Body of pancreas (tissue), 4 donors: ENCODE measurements around the gene TMEM135. TPM values are rescaled to one million over a fixed set of nuclear protein-coding genes. Genes with fewer than 3 reads are reported as not detected.
"Not testable (repeated sequence)": the region's sequence is repeated elsewhere in the genome, so short reads cannot be mapped to it uniquely, and the experiment has no call there.

Experiments
- ATAC-seq: fragments of 150-250 bp; one replicate; pipeline ENCODE4 v1.9.1; 2016
- DNase-seq, 4 donors: peaks; one replicate each; pipeline ENCODE4 v3.0.0-alpha.2; 2019
- H3K27ac ChIP-seq, 4 donors: fragments of 200-600 bp; sonication (generic); 1 replicate in 3 of 4; 2 replicates in 1 of 4; pipeline versions ENCODE4 v1.5.1 to v1.6.1; 2016 to 2019; ENCODE audit warnings: mild to moderate bottlenecking in 1 of 4, mixed read lengths in 1 of 4, moderate library complexity in 1 of 4
- H3K27me3 ChIP-seq, 2 donors: fragments of 200-600 bp; sonication (generic); one replicate each; pipeline ENCODE4 v1.6.0; 2016; ENCODE audit warnings: mild to moderate bottlenecking in 1 of 2
- H3K36me3 ChIP-seq, 2 donors: fragments of 200-600 bp; sonication (generic); replicated peaks in 1 of 2; 2 replicates each; pipeline ENCODE4 v1.5.1; 2016; ENCODE audit warnings: low read depth in 2 of 2; ENCODE audit not compliant: insufficient read depth in 1 of 2
- H3K4me1 ChIP-seq: fragments of 200-600 bp; sonication (generic); one replicate; pipeline ENCODE4 v1.6.0; 2016
- H3K4me3 ChIP-seq, 2 donors: fragments of 200-600 bp; sonication (generic); 1 replicate in 1 of 2; 2 replicates in 1 of 2; pipeline ENCODE4 v1.5.1; 2016 to 2019
- H3K9me3 ChIP-seq, 3 donors: fragments of 200-600 bp; sonication (generic); 1 replicate in 2 of 3; 2 replicates in 1 of 3; pipeline ENCODE4 v1.5.1; 2016
- POLR2A ChIP-seq, 3 donors: fragments of 450-650 bp; IDR thresholded peaks; one replicate each; pipeline ENCODE4 v1.6.1; 2016; ENCODE audit warnings: antibody characterized with exemption in 3 of 3, mild to moderate bottlenecking in 2 of 3
- WGBS, 2 donors: methylation state at CpG; one replicate each; pipeline ENCODE4 v1.1.5; 2017; 5-methylcytosine and 5-hydroxymethylcytosine counted together
- intact Hi-C: fragments of 100-400 bp; cut with DNase I; formaldehyde crosslinking; loops from one replicate; pipeline ENCODE4 v1.15.1; 2023
- total RNA-seq, 2 donors: library from RNA; depleted of rRNA; stranded (reverse); fragments of >200 nt; gene quantifications; one replicate each; pipeline ENCODE4 v1.1.0, GENCODE V29; 2016
- TF ChIP-seq, protein P1 (sequence below), 7 experiments: fragments of 450-650 bp in 4 of 7; fragments of 200-600 bp in 3 of 7; sonication (generic) in 3 of 7; IDR thresholded peaks; one replicate each; pipeline ENCODE4 v1.5.1; 2016 to 2019; ENCODE audit warnings: antibody characterized with exemption in 7 of 7

Gene TMEM135
- total RNA-seq, 2 donors from 2014 or later: 11.2 to 20.1 TPM

DNA sequence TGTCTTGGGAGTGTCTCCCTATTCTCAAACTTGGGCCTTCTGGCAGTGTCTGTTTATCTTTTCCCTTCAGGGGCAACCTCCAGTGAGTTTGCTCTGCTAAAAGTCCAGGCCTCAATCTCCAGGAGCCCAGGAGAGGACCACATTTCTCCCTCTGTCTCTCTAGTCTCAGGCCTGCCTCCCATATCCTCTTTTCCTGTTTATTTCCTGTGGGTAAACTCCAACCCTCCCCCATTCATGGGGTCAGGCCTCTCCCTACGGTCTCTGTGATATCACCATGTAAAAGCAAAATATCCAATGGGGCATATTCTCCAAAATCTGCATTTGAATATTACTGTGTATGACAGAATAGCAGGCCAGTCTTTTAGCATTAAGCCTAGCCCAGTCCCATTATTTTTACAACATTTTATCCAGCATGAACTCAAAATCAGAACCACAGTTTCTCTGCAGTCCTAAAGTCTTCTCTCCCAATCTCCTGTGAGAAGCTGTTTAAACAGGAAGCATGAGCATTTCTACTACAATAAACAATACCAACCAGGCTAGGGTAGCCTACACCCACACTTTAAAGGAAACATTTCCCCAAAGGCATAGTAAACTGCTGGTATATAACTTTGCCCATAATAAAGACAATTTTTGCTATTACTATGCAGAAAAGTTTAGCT, 18.0 kb upstream of the TMEM135 start:
- Histone ChIP-seq H3K4me1 (no peaks in the 10 kb centered on the region), H3K27ac (no peak overlapping the region), H3K27me3 (no peaks in the 10 kb centered on the region), H3K4me3 (no peak overlapping the region), H3K9me3 (no peaks in the 10 kb centered on the region), H3K36me3 (no peaks in the 10 kb centered on the region)
- intact Hi-C loops: no loop called here
- ATAC-seq: no peak
- 35 to 71% methylated on average over 1 of the region's 1 CpG for WGBS, 2 donors
- TF ChIP-seq POLR2A (IDR thresholded peaks at IDR 0.05): no peak
- TF ChIP-seq, protein P1, sequence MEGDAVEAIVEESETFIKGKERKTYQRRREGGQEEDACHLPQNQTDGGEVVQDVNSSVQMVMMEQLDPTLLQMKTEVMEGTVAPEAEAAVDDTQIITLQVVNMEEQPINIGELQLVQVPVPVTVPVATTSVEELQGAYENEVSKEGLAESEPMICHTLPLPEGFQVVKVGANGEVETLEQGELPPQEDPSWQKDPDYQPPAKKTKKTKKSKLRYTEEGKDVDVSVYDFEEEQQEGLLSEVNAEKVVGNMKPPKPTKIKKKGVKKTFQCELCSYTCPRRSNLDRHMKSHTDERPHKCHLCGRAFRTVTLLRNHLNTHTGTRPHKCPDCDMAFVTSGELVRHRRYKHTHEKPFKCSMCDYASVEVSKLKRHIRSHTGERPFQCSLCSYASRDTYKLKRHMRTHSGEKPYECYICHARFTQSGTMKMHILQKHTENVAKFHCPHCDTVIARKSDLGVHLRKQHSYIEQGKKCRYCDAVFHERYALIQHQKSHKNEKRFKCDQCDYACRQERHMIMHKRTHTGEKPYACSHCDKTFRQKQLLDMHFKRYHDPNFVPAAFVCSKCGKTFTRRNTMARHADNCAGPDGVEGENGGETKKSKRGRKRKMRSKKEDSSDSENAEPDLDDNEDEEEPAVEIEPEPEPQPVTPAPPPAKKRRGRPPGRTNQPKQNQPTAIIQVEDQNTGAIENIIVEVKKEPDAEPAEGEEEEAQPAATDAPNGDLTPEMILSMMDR (IDR thresholded peaks at IDR 0.05): no peak
- no peak for DNase-seq

DNA sequence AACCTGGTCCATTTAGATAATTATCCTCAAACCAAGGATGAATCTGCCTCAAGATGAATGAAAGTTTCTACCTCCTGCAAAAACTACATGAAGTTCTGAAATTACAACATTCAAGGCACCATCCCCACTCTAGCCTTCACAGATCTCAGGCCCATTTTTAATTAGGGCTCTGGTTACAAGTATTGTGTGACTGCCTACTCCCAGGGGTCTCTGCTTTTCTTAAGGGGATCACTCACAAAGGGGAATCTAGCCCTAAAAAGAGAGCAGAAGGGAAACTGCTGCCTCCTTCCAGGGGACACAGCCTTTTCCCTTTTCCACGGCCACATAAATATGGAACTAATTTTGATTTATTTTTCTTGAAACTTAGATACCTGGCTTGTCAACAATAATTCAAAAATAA, 17.4 kb upstream of the TMEM135 start:
- H3K36me3 ChIP-seq: no peaks in the 10 kb centered on the region
- ATAC-seq: no peak
- H3K4me1 ChIP-seq: no peaks in the 10 kb centered on the region
- no peak overlapping the region for H3K4me3 ChIP-seq
- TF ChIP-seq POLR2A (IDR thresholded peaks at IDR 0.05): no peak
- TF ChIP-seq, protein P1 (IDR thresholded peaks at IDR 0.05): no peak
- H3K27me3 ChIP-seq: no peaks in the 10 kb centered on the region
- no peak overlapping the region for H3K27ac ChIP-seq
- intact Hi-C loops: no loop called here
- no peak for DNase-seq
- 90 to 100% methylated on average over 1 of the region's 1 CpG for WGBS, 2 donors
- H3K9me3 ChIP-seq: no peaks in the 10 kb centered on the region

DNA sequence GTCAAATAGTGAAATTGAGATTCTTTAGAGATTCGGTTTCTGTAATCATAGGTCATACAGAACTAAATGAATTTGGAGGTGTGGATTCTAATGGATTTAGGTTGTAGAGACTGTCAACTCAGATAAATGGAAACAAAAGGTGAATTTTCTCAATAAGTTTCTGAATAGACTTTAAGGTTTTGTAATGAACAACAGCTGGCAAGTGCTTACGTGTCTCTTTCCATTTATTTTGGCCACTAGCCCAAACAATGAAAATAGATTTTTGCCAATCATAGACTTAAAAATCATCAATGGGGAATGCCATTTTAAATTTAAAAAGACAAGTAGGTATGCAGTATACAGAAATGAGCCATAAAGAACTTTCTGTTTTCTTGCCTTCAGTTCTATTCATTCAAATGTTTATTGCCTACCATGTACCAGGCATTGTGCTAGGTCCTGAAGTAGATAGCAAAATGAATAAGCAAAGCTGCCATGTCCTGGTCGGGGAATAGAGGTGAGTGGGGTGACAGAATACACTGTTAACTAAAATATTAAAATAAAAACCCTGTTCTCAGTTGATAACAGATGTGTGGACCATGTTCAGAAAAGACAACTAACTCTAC, 16.9 kb upstream of the TMEM135 start:
- WGBS, 2 donors: 59 to 60% methylated on average over 3 of the region's 3 CpGs
- Histone ChIP-seq H3K9me3 (no peaks in the 10 kb centered on the region), H3K4me3 (no peak overlapping the region), H3K36me3 (no peaks in the 10 kb centered on the region), H3K27ac (no peak overlapping the region), H3K27me3 (no peaks in the 10 kb centered on the region), H3K4me1 (no peaks in the 10 kb centered on the region)
- ATAC-seq (no peak), DNase-seq (no peak)
- TF ChIP-seq POLR2A (IDR thresholded peaks at IDR 0.05): no peak
- TF ChIP-seq, protein P1 (IDR thresholded peaks at IDR 0.05): no peak
- intact Hi-C loops: no loop called here

DNA sequence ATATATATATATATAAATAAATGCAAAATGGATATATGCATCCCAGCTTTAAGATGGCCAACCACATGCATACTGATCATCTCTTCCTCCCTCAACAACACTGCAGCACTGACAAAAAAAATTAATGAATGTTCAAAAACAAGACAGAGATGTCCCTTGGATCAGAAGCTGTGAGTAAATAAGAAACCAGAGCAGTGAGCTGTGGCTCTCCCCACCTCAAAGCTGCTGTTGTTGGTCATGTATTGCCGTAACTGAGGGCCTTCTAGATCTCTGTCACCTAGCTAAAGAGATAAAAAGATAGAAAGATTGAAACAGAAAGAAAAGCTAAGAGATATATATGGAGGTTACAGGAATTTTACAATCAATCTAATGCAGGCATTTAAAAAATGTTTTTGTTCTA, 15.5 kb upstream of the TMEM135 start:
- Histone ChIP-seq H3K4me1 (no peaks in the 10 kb centered on the region), H3K27ac (no peak overlapping the region), H3K27me3 (no peaks in the 10 kb centered on the region), H3K36me3 (no peaks in the 10 kb centered on the region), H3K4me3 (no peak overlapping the region), H3K9me3 (no peaks in the 10 kb centered on the region)
- DNase-seq: no peak
- intact Hi-C loops: no loop called here
- TF ChIP-seq, protein P1 (IDR thresholded peaks at IDR 0.05): no peak
- TF ChIP-seq POLR2A (IDR thresholded peaks at IDR 0.05): no peak
- no peak for ATAC-seq
- 90 to 95% methylated on average over 1 of the region's 1 CpG for WGBS, 2 donors

DNA sequence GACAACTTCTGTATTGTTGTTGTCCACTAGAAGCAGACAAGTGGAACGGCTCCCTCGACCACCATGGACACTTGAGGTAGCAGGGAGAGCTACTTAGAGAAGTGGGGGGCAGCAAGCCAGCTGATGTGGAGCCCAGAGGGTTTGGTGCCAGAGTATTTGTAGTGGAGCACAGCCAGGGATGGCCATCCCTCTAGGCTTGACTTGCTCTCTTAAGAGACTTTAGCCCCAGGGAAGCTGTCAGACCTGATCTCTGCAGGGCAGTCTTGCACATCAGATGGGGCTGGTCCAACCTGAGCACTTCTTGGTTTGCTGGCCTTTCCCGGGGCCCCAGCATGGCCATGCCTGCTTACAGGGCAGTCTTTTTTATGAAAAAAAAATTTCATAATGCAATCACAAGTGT, 15.0 kb upstream of the TMEM135 start:
- TF ChIP-seq, protein P1 (IDR thresholded peaks at IDR 0.05): no peak
- no peak for TF ChIP-seq POLR2A (IDR thresholded peaks at IDR 0.05)
- no peaks in the 10 kb centered on the region for H3K36me3 ChIP-seq
- intact Hi-C loops: no loop called here
- no peak overlapping the region for H3K27ac ChIP-seq
- H3K4me3 ChIP-seq: no peak overlapping the region
- 93 to 98% methylated on average over 3 of the region's 3 CpGs for WGBS, 2 donors
- no peaks in the 10 kb centered on the region for H3K27me3 ChIP-seq
- H3K9me3 ChIP-seq: no peaks in the 10 kb centered on the region
- H3K4me1 ChIP-seq: no peaks in the 10 kb centered on the region
- DNase-seq (no peak), ATAC-seq (no peak)

DNA sequence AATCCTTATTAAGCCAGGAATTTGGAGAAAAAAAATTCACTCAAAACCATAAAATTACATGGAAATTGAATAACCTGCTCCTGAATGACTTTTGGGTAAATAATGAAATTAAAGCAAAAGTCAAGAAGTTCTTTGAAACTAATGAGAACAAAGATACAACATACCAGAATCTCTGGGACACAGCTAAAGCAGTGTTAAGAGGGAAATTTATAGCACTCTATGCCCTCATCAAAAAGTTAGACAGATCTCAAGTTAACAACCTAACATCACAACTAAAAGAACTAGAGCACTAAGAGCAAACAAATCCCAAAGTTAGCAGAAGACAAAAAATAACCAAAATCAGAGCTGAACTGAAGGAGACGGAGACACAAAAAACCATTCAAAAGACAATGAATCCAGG, 11.3 kb upstream of the TMEM135 start:
- H3K4me1 ChIP-seq, H3K27ac ChIP-seq, H3K27me3 ChIP-seq, H3K4me3 ChIP-seq, intact Hi-C loops, H3K36me3 ChIP-seq, ATAC-seq, DNase-seq, H3K9me3 ChIP-seq: not testable (repeated sequence)
- WGBS, 2 donors: 91 to 100% methylated on average over 1 of the region's 1 CpG
